Jurkat, Clone E6-1 (cell line): Measurements from ENCODE around the gene OXNAD1. TPM values are rescaled to one million over a fixed set of nuclear protein-coding genes. Genes with fewer than 3 reads are reported as not detected.

Experiments used
- DNase-seq: peaks from one replicate; pipeline ENCODE4 v3.0.0-alpha.2; 2011; ENCODE audit warnings: low read depth, low spot score
- H3K4me3 ChIP-seq: 2 replicates; pipeline ENCODE4 v1.5.1; 2011; ENCODE audit warnings: mild to moderate bottlenecking, low read length, control low read depth, moderate library complexity
- polyA plus RNA-seq: library from polyadenylated mRNA; unstranded; fragments of >200 nt; gene quantifications from one replicate; pipeline ENCODE4 v1.2.1, GENCODE V29; 2012; ENCODE audit warnings: missing spikeins; ENCODE audit not compliant: insufficient read length, insufficient read depth

The OXNAD1 gene, protein sequence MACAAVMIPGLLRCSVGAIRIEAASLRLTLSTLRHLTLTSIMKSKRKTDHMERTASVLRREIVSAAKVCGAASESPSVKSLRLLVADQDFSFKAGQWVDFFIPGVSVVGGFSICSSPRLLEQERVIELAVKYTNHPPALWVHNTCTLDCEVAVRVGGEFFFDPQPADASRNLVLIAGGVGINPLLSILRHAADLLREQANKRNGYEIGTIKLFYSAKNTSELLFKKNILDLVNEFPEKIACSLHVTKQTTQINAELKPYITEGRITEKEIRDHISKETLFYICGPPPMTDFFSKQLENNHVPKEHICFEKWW
- polyA plus RNA-seq, result 15.0 TPM

DNA sequence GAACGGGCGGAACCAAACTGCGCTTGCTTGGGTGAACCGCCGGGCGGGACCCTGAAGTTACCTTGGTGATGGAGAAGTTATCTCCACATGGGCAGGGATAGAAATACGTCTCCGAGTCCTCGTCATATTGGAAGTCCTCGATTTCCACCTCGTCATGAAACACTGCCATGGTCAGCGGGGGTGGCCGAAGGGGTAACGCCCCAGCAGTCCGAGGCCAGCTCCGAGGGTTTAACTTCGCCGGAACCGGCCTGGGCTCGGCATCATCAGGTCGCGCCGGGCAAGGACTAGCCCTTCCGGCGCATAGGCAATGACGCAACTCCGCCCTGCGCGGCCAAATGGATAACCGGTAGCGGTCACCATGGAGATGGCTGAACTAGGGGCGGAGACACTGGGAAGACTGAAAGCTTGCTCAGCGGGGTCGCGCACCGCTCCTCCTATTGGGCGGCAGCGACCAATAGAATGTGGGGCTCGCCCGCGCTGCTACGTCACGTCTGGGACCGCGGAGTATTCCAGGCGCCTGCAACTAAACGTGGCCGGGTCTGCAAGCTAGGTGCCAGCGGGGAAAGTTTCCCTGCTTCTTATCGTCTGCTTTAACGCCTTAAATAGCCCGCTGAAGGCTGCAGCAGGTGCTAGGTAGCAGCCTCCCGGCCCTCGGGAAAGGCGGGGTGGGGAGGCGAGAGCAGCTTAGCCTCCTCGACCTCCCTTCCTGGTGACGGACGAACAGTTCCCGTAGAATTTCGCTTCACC is at the start of gene OXNAD1, which contains the start of gene DPH3:
OXNAD1 (plus strand) TSS at position 505 of the 747 bp plus-strand sequence. CDS start 5,741 bp downstream, outside the sequence.
DPH3 (minus strand) TSS at position 236 of the 747 bp plus-strand sequence; CDS start at position 169, 67 bp downstream.
- DNase-seq, result peak; percentile 99
- H3K4me3 ChIP-seq, result peak within 1 kb of the TSS; percentile 98

DNA sequence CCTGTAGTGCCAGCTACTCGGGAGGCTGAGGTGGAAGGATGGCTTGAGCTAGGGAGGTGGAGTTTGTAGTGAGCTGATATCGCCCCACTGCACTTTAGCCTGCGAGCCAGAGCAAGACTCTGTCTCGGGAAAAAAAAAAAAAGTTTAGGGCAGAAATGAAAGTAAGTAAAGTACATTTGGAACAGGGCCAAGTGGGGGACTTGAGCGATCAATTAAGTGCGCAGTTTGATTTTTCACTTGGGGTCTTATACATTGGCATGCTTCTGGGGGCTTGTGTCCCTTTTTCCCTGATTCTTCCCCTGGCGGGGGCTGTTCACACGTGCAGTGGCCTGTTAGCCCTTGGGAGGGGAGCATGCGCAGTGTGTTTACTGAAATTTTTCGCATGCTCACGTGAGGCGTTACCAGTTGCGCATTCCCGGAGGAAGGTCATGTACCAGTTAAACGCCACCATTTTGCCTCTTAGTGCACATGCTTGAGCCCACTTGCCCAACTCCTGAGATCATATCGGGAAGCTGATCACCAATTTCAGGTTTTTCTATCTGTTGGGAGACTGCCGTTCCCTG is 48.6 kb upstream of the OXNAD1 start:
- H3K4me3 ChIP-seq, result no peak overlapping the region
- DNase-seq, result no peak

DNA sequence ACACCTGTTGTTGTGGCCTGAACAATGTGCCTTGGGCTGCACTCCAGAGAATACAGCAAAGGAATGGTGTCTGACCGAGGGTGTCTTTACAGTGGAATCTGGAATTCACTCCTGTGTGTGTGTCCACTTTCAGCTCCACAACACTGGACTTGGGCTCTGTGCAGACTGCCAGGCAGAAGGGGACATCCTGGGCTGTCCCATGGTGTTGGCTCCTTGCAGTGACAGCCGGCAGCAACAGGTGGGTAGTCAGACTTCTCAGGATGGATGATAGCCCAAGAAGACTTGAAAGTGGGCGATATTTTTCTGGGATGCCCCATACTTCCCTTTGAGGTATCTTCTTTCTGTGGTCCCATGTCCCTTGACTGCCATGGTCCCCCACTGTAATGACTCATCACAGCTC is 45.2 kb upstream of the OXNAD1 start:
- no peak overlapping the region for H3K4me3 ChIP-seq
- no peak for DNase-seq

DNA sequence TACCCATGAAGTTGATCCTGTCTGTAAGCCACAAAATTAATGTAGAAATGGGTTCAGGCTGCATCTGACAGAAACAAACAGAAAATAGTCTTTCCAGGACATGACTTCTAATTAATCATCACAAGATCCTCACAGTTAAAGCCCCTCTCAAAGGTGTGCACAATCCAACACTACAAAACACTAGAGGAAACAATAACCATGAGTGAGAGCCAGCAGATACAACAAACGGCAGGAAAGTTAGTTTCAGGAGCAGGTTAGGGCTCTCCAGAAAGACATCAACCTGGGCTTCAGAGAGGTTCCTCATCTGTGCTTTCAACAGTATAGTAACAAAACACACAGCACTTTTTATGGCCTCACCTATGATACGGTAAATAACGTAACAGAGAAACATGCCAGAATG is 43.0 kb upstream of the OXNAD1 start:
- no peak overlapping the region for H3K4me3 ChIP-seq
- no peak for DNase-seq

DNA sequence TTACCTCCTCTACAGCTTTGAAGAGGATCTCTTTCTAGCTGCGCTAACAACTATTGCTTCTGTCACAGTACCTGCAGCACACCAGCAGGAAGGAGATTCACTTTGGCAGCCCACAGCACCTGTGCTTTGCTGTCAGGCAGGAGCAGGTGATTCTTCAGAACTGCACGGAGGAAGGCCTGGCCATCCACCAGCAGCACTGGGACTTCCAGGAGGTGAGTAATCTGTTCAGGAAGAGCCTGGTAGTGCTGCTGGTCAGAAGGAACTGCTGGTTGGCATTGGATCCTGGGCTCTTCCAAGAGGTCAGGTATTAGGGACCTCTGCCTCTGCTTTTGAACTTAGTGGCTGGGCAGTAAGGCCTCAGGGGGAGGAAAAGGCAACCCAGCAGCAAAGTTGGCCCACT is 42.5 kb upstream of the OXNAD1 start:
- no peak for DNase-seq

DNA sequence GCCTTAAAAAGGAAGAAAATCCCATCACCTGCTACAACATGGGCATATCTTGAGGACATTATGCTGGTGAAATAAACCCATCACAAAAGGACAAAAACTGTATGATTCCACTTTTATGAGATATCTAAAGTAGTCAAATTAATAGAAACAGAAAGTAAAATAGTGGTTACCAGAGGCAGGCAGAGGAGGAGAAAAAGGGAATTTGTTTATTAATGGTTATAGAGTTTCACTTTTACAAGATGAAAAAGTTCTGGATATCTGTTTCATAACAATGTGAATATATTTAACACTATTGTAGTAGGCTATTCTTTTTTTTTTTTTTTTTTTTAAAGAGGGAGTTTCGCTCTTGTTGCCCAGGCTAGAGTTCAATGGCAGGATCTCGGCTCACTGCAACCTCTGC is 40.7 kb upstream of the OXNAD1 start:
- no peak overlapping the region for H3K4me3 ChIP-seq
- DNase-seq, result no peak

More for the DNA sequence above, 42.5 kb upstream of the OXNAD1 start:
- H3K4me3 ChIP-seq, result no peak overlapping the region

DNA sequence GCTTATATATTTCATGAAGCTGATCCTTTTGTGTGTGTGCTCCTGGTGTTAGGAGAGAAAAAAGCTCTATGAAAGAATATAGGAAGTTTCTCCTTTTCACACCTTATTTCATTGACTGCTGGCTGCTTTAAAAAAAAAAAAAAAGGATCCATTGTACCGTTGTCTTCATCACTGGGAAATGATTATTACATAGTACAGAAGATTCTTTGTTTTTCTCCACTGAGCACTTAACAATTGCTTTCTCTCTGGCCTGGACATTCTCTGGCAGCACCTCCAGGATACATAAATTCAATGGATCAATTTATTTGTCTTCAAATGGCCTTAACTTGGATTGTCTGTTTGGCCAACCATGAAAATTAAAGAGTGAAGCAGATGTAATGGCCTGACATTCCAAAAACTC is 37.4 kb upstream of the OXNAD1 start:
- no peak overlapping the region for H3K4me3 ChIP-seq
- DNase-seq, result no peak

DNA sequence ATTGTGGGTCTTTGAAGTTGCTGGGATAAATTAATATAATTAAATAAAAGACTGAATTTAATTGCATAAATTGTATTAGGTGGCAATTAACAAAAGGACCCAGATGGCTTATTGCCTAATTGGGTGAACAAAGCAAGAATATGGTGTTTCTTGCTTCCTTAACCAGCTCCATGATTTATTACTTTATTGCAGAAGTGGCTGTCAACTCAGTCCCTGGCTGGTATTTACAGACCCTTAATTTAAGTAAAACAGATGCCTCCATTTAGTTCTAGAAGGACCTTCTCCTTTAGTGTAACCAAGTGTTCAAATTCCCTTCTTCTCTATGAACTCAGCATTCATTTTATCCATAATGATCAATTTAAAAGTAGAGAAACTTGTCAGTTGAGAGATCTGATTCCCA is 35.3 kb upstream of the OXNAD1 start:
- no peak overlapping the region for H3K4me3 ChIP-seq
- DNase-seq, result no peak

DNA sequence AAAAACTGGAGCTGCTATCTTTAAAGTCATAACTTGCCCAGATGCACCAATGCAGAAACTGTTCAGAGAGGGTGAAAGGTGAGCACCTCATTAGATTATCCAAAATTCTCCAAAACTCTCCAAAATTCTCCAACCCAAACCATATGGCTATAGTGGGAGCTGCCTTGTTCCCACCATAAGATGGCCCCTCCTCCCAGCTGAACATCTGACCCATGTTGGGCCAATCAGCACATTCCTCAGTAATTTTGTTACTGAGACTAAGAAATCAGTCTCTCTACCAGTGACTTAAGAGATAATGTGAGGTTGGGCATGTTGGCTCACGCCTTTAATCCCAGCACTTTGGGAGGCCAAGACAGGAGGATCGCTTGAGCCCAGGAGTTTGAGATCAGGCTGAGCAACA is 33.0 kb upstream of the OXNAD1 start:
- DNase-seq, result no peak
- H3K4me3 ChIP-seq, result no peak overlapping the region

DNA sequence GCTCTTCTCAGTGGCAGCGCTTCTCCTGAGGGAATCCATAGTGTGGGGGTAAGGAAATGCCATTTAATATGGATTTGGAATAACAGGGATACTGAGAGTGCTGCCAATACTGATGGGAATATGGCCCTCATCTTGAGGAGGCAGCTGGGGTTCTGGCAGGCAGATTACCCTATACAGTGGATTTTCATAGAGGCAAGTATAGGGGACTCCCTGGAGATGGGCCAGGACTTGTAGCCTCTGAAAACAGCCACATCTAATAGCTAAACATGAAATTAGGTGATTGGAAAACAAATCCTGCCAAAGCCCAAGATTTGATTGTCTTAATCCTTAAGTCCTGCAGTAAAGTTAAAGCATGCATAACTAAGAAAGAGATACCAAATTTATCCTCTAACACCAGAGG is 31.2 kb upstream of the OXNAD1 start:
- DNase-seq, result no peak
- no peak overlapping the region for H3K4me3 ChIP-seq

DNA sequence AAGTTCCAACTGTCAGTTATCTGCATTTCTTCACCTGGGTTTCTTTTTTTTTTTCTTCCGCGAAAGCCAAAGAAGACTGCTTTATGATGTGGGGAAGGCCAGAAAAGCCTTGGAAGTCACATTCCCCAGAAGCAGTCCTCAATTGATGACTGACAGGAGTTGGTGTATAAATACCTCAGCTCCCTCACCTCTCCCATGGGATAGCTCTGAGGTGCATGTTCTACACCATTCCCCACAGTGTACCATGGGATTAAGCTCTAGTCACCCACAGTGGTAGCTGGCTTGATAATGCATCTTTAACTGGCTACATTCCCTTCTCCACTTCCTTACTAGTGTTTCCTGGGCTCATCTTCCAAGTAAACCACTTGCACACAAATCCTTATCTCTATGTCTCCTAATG is 30.7 kb upstream of the OXNAD1 start:
- DNase-seq, result no peak
- H3K4me3 ChIP-seq, result no peak overlapping the region

DNA sequence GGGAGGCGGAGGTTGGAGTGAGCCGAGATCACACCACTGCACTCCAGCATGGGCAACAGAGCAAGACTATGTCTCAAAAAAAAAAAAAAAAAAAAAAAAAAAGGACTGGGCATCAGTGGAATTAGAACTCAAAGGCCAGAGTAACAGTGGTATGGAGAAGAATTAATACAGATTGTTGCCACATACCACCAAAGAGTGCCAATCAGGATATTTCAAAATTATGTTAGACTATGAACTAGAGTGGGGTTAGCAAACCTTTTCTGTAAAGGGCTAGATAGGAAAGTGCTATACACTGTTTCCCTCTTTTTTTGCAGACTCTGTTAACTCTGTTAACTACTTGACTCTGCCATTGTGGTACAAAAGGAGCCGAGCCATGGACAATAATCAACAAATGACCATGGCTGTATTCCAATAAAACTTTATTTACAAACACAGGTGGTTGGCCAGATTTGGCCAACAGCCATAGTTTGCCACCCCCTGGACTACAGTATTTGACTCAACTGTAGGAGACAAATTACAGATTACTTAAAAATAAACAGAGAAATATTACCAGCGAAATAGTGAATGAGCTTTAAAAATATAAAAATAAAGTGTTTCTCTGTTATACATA is 28.9 kb upstream of the OXNAD1 start:
- H3K4me3 ChIP-seq, result no peak overlapping the region
- no peak for DNase-seq

DNA sequence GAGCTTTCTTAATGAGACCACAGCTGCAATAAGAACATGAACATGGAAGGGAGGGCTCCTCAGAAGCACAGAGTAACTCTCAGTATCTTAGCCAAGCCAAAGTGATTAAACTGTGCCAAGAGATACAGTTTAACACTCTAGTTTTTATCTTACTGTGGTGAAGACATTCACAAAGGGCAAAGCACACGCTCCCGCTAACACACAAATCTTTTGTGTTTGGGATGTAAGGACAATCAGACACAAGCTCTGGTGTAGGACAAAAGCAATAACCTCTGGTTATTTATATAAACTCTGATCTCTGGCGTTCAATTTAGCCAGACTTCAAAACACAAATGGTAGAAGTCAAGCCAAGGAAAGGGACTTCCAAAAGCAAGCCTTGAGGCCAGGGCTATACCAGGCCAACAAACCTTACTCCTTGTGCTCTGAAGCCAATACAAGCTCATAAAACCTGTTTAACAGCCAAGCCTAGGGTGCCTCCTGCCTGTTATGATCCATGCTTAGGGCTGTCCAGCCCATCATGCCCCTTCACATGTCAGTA is 28.1 kb upstream of the OXNAD1 start:
- no peak for DNase-seq
- no peak overlapping the region for H3K4me3 ChIP-seq

DNA sequence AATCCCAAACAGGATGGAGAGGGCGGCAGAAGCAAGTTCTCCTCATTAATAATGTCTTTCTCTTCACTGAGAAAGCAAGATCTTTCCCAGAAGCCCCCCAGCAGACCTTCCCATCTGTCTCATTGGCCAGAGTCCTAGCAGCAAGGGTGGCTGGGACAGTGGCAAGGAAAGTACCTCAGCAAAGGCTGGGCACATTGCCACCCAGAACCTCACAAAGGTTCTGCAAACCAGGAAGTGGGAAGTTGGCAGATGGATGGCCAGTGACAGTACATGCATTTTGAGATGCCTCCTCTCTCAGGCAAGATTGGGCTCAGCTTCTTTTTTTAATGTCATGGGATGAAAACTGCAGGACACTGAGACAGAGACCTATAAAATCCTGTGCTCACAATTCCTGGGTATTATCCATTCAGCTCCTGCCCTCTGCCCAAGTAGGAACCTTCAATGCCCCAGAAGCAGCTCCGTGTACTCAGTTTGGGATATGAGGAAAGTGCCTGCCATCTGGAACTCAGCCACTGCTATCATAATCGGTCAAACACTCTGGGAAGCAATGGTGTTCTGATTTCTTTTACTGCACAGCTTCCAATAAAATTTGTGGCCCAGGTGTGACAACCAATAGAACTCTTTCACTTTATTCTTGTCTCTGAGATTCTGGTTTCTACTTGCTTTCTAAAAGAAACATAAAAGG is 25.8 kb upstream of the OXNAD1 start:
- no peak for DNase-seq

DNA sequence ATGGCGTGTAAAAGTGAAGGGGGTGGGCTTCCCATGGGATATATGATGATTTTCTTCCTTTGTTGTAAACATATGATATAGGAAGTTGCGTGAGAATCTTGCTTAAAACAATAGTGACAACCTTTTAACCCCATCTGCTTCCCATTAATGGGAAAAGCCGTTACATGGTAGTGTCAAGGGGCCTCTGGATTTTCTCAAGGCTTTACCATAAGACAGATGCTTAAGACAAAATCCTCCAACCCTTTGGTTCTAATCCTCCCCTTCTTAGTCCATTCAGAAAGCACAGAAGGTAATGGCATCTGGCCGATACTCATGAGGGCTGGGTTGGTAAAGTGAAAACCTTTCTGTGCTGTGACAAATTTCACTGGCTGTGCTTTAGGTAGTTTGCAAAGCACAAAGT is 25.2 kb upstream of the OXNAD1 start:
- no peak for DNase-seq
- no peak overlapping the region for H3K4me3 ChIP-seq

More for the DNA sequence above, 25.8 kb upstream of the OXNAD1 start:
- no peak overlapping the region for H3K4me3 ChIP-seq

DNA sequence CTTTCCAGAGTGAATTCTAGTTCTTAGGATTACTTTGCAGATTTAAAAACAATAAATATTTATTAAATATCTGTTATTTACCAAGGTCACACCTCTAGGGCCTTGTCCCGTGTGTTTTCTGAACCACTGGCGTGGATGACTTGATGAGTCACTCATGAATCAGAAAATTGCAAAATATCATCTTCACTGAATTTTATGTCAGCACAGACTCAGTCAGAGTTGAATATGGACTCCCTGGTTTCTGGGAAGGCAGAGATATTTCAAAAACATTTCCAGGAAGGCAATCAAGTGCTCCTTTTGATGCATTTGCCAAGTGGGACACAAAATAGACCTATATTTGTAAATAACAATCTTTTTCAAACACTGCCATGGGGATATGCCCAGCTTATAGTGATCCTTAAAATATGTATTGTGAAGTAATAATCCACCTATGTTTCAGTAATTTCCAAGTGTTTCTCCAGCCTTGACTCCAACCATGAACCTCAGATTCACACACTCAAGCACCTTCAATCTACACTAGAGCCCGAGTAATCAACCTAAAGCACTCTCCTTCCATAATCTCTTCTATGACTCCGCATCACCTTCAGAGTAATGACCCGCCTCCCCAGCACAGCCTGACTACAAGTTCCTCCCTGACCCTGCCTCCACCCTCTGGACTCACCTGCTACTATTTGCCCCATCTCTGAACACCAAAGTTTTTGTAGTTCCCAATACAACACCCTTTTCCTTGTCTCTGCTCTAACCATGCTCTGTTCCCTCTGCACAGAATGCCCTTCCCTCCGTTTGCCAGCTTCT is 24.6 kb upstream of the OXNAD1 start:
- DNase-seq, result no peak
- H3K4me3 ChIP-seq, result no peak overlapping the region

DNA sequence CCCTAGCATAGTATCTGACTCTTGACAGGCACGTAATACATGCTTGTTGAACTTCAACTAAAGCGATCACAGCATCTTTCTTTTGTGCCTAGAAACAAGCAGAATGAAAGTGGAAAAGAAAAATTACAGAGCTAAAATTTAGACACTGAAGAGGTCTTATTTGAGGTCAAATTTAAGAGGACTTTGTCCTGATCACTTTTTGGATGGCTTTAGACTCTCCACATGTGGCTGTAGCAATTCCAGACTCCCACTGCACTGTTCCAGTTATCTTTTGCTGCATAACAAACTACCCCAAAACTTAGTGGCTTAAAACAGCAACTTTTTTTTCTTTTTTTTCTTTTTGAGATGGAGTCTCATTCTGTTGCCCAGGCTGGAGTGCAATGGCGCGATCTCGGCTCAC is 23.8 kb upstream of the OXNAD1 start:
- no peak overlapping the region for H3K4me3 ChIP-seq

DNA sequence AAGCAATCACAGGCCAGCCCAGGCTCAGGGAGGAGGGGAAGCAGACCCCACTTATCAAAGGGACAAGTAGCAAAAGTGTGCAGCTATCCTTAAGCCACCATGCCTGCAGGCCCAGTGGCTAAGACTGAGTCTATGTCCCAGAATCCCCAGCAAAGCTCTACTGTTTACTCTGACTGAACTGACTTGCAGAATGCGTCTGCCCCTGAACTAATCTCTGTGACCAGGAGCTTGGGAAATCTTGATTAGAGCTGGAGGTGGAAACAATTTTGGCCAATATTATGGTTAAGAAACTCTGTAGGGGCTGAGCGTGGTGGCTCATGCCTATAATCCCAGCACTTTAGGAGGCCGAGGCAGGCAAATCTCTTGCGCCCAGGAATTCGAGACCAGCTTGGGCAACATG is 22.8 kb upstream of the OXNAD1 start:
- no peak for DNase-seq
- H3K4me3 ChIP-seq, result no peak overlapping the region

More for the DNA sequence above, 23.8 kb upstream of the OXNAD1 start:
- no peak for DNase-seq
